MCF 10A (cell line): ENCODE data around the gene YRDC. TPM values are rescaled to one million over a fixed set of nuclear protein-coding genes. Genes with fewer than 3 reads are reported as not detected.

ENCODE experiments used
- BruUV-seq: library from RNA; stranded (reverse); fragments of 400-500 nt; replicated peaks from 2 replicates; lab custom pipeline; 2021; lab: Mats Ljungman, UMichigan
- CTCF ChIA-PET: fragments of 300-600 bp; sonication (Branson Sonifier 250); formaldehyde crosslinking; extraction: SDS; loops from one replicate; lab custom pipeline; 2021; ENCODE audit warnings: antibody characterized with exemption, inconsistent platforms; lab: Yijun Ruan, JAX
- POLR2A ChIA-PET: fragments of 300-600, 350-650 bp; sonication (Branson Sonifier 250); formaldehyde crosslinking; extraction: SDS; loops from one replicate; lab custom pipeline; 2020; ENCODE audit warnings: antibody characterized with exemption, inconsistent platforms; lab: Yijun Ruan, JAX
- DNase-seq: peaks from one replicate; pipeline ENCODE4 v3.0.0-alpha.2; 2018; ENCODE audit not compliant: unreplicated experiment
- H3K27ac Mint-ChIP-seq: one replicate; pipeline ENCODE4 v1.8.0; 2022; ENCODE audit warnings: mild to moderate bottlenecking, low read depth, mixed read lengths; ENCODE audit not compliant: unreplicated experiment
- H3K27me3 Mint-ChIP-seq: one replicate; pipeline ENCODE4 v1.8.0; 2022; ENCODE audit warnings: mixed read lengths; ENCODE audit not compliant: insufficient read depth, unreplicated experiment
- H3K36me3 Mint-ChIP-seq: one replicate; pipeline ENCODE4 v1.8.0; 2022; ENCODE audit warnings: mild to moderate bottlenecking, moderate library complexity, mixed read lengths; ENCODE audit not compliant: insufficient read depth, unreplicated experiment
- H3K4me1 Mint-ChIP-seq: one replicate; pipeline ENCODE4 v1.8.0; 2022; ENCODE audit warnings: mixed read lengths; ENCODE audit not compliant: insufficient read depth, unreplicated experiment
- H3K4me3 Mint-ChIP-seq: one replicate; pipeline ENCODE4 v1.8.0; 2022; ENCODE audit warnings: mild to moderate bottlenecking, moderate library complexity, mixed read lengths; ENCODE audit not compliant: unreplicated experiment
- H3K9me3 Mint-ChIP-seq: one replicate; pipeline ENCODE4 v1.8.0; 2022; ENCODE audit warnings: mixed read lengths; ENCODE audit not compliant: unreplicated experiment
- intact Hi-C: fragments of 100-400 bp; cut with micrococcal nuclease; formaldehyde crosslinking; loops from 2 replicates; pipeline ENCODE4 v1.14.1; 2022
- total RNA-seq: library from RNA; stranded (reverse); gene quantifications from 2 replicates; pipeline ENCODE4 v1.2.3, GENCODE V29; 2022
- TF ChIP-seq, protein P1 (sequence below): fragments of 200-600 bp; IDR thresholded peaks from one replicate; pipeline ENCODE4 v1.8.0; 2022; ENCODE audit warnings: antibody characterized with exemption, mild to moderate bottlenecking; ENCODE audit not compliant: unreplicated experiment

YRDC gene
- total RNA-seq, 1 experiment from 2014 or later = 41.5 TPM

DNA sequence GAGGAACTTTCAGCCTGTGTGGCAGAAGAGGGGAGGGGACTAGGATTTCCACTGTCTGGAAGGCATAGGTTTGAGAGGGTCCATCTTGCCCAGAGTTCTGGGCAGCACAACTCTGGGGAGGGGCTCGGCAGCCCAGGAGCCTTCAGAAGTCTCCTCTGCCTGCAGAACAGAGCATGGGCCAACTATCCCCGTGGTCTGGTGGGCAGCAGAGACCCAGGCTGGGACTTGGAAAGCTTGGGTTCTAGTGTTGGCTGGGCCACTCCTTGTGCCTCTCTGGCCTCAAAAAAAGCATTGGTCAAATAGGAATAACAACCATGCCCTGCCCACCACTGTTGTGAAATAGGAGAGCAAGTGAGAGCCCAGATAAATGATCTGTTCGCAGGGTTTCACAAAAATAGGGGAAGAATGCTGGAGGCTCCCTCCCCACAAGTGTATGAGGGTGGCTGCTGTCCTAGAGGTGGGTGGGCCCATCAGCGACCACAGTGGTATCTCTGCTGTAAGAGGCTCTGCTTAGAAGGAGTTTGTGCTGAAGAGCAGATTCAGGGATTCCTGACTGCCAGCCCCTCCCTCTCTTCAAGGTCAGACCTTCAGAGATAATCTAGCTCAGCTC, 52.0 kb downstream of the YRDC start:
- Mint-ChIP-seq H3K36me3 (no peaks in the 10 kb centered on the region), H3K27me3 (peaks cover 13% of the 10 kb centered on the region), H3K4me3 (no peak overlapping the region), H3K9me3 (no peaks in the 10 kb centered on the region), H3K4me1 (no peaks in the 10 kb centered on the region), H3K27ac (no peak overlapping the region)
- ChIA-PET POLR2A (interaction anchor here (0.6 to 0.8 kb wide), 2 partner anchors 52 to 82 kb away, joined by 3 to 4 read pairs; partner anchors contain the start of gene YRDC), CTCF (interaction anchor here (0.6 kb wide), 1 partner anchor 158 kb away, joined by 3 read pairs; no protein-coding TSS in a partner anchor)
- BruUV-seq = no TSS peak
- DNase-seq = no peak
- TF ChIP-seq, protein P1, sequence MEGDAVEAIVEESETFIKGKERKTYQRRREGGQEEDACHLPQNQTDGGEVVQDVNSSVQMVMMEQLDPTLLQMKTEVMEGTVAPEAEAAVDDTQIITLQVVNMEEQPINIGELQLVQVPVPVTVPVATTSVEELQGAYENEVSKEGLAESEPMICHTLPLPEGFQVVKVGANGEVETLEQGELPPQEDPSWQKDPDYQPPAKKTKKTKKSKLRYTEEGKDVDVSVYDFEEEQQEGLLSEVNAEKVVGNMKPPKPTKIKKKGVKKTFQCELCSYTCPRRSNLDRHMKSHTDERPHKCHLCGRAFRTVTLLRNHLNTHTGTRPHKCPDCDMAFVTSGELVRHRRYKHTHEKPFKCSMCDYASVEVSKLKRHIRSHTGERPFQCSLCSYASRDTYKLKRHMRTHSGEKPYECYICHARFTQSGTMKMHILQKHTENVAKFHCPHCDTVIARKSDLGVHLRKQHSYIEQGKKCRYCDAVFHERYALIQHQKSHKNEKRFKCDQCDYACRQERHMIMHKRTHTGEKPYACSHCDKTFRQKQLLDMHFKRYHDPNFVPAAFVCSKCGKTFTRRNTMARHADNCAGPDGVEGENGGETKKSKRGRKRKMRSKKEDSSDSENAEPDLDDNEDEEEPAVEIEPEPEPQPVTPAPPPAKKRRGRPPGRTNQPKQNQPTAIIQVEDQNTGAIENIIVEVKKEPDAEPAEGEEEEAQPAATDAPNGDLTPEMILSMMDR = no peak
- intact Hi-C loops = no loop called here

DNA sequence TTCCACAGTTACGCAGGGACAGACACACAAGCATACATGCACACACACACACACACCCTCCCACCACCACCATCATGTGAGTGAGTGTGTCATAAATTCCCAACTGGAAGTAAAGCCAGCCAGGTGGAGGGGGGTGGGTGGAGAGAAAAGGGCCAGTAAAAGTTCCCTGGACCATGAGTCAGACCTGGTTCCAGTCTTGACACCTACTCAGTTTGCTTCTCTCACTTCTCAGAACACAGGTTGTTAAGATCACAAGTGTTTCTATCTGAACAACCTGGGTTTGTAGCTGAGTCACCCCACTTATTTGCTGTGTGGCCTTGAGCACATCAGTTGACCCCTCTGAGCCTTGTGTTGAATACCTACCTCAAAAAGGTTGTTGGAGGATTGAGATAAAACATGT, 52.7 kb downstream of the YRDC start:
- ChIA-PET POLR2A (interaction anchor here (0.6 to 0.8 kb wide), 3 partner anchors 53 to 159 kb away, joined by 3 to 4 read pairs (median 3); partner anchors contain the start of genes GNL2 and YRDC), CTCF (interaction anchor here (0.5 kb wide), 1 partner anchor 227 kb away, joined by 4 read pairs; no protein-coding TSS in a partner anchor)
- BruUV-seq = no TSS peak
- peaks cover 13% of the 10 kb centered on the region for H3K27me3 Mint-ChIP-seq
- no peaks in the 10 kb centered on the region for H3K4me1 Mint-ChIP-seq
- TF ChIP-seq, protein P1 = no peak
- H3K27ac Mint-ChIP-seq = no peak overlapping the region
- no peak overlapping the region for H3K4me3 Mint-ChIP-seq
- H3K9me3 Mint-ChIP-seq = no peaks in the 10 kb centered on the region
- DNase-seq = peak; percentile 63
- no peaks in the 10 kb centered on the region for H3K36me3 Mint-ChIP-seq
- intact Hi-C loops = no loop called here

DNA sequence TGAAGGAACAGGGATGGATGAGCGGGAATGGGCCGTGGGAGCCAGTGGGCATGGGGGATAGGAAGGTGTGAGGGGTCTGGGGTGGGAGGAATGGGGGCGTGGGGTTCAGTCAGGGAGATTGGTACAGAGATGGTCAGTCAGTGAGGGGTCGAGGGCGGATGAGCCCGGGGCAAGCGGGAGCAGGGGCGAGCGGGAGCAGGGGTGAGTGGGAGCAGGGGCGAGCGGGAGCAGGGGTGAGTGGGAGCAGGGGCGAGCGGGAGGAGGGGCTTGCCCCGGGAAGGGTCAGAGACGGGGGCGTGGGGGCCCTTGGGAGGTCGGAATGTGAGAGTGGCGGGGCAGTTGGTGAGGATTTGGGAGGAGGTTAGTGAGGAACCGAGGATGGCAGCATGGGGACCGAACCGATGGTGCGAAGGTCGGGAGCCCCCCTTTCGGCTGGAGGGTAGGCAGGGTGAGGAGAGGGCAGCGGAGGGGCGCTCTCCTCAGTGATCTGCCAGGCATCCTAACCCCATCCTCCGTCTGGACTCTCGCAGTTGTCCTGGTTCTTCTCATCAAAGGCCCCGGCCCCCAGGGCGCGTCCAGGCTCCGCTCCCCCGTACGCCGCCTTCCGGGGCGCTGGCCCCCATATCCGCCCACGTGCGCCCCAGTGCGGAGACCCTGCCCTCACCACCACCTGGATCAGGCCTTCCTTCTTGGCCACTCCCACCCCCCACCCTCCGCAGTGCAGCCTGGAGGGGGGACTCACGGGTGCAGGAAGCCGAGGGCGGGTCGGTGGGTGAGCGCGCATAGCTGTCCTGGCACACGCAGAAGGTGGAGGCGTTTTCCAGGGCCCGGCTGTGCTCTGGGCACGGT, 54.3 kb downstream of the YRDC start:
- no peak for DNase-seq
- Mint-ChIP-seq H3K4me3 (peak overlapping the region; percentile 53), H3K36me3 (no peaks in the 10 kb centered on the region), H3K4me1 (no peaks in the 10 kb centered on the region), H3K27ac (no peak overlapping the region), H3K9me3 (no peaks in the 10 kb centered on the region), H3K27me3 (peaks cover 13% of the 10 kb centered on the region)
- TF ChIP-seq, protein P1 = no peak
- intact Hi-C loops = no loop called here
- CTCF ChIA-PET = no interaction called here
- BruUV-seq = no TSS peak
- POLR2A ChIA-PET = no interaction called here

Other genes with a start within 250 kb of the YRDC start
- 103 and 133 TPM in 2 replicates for gene GNL2, start 212.3 kb downstream of the YRDC start, total RNA-seq
- gene RSPO1, start 173.3 kb downstream of the YRDC start, total RNA-seq = not detected in 2 replicates
- gene CDCA8, start 115.7 kb downstream of the YRDC start, total RNA-seq = 17.3 and 21.8 TPM in 2 replicates
- 0.74 and 1.0 TPM in 2 replicates for gene EPHA10, start 43.1 kb downstream of the YRDC start, total RNA-seq
- 11.6 and 12.3 TPM in 2 replicates for gene MANEAL, start 14.4 kb downstream of the YRDC start, total RNA-seq
- 72.4 and 81.5 TPM in 2 replicates for gene C1orf122, start 418 bp downstream of the YRDC start, total RNA-seq
- gene MTF1, start 51.4 kb upstream of the YRDC start, total RNA-seq = 28.4 and 34.7 TPM in 2 replicates
- 4.7 and 5.9 TPM in 2 replicates for gene INPP5B, start 138.8 kb upstream of the YRDC start, total RNA-seq
- gene SF3A3, start 181.8 kb upstream of the YRDC start, total RNA-seq = 55.6 and 61.7 TPM in 2 replicates
- 13.5 and 18.8 TPM in 2 replicates for gene FHL3, start 197.3 kb upstream of the YRDC start, total RNA-seq
- 66.5 and 70.3 TPM in 2 replicates for gene UTP11, start 204.5 kb upstream of the YRDC start, total RNA-seq
- gene POU3F1, start 238.6 kb upstream of the YRDC start, total RNA-seq = 0.14 TPM in 1 of 2 replicates, not detected in the other